GM12875 (cell line): ENCODE measurements around the gene ATP6V0E1.

Experiments used
- H3K4me3 ChIP-seq: one replicate; pipeline ENCODE4 v1.5.1; 2011; ENCODE audit warnings: low read depth, low read length, control low read depth
- CTCF ChIP-seq: IDR thresholded peaks from 2 replicates; pipeline ENCODE4 v1.5.1; 2011; ENCODE audit warnings: low read depth, mild to moderate bottlenecking, control low read depth, inconsistent platforms, low read length, moderate library complexity, borderline replicate concordance; ENCODE audit not compliant: insufficient read depth

Gene ATP6V0E1

GRCh38 chr5:173078878-173079277, 95.3 kb downstream of the ATP6V0E1 start:
- no peak for TF ChIP-seq CTCF
- H3K4me3 ChIP-seq: no peak overlapping the region
